ENCODE data around the gene GRID1. TPM values are rescaled to one million over a fixed set of nuclear protein-coding genes. Genes with fewer than 3 reads are reported as not detected.

Gene GRID1
- total RNA-seq, 4 donors from 2014 or later, result 17.2 to 28.1 (median 23.6) TPM

DNA sequence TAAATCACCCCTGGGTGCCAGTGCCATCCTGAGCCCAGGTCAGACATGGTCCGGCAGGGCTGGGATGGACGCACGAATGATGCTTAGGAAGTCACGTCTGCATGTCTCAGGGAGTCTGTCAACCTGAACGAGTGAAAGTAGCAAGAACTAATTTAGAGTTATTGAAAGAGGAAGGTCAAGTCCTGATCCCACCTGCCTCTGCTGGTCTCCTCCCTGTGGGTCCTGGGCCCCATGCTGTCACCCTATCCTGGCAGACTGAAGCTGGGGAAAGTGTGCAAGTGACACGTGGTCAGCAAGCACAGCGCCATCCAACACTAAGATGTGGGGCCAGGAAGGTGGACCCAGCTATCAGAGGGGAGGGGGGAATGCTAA lies 26.1 kb upstream of the GRID1 start:
- WGBS, 2 donors, result 78 to 83% methylated on average over 7 of the region's 7 CpGs

DNA sequence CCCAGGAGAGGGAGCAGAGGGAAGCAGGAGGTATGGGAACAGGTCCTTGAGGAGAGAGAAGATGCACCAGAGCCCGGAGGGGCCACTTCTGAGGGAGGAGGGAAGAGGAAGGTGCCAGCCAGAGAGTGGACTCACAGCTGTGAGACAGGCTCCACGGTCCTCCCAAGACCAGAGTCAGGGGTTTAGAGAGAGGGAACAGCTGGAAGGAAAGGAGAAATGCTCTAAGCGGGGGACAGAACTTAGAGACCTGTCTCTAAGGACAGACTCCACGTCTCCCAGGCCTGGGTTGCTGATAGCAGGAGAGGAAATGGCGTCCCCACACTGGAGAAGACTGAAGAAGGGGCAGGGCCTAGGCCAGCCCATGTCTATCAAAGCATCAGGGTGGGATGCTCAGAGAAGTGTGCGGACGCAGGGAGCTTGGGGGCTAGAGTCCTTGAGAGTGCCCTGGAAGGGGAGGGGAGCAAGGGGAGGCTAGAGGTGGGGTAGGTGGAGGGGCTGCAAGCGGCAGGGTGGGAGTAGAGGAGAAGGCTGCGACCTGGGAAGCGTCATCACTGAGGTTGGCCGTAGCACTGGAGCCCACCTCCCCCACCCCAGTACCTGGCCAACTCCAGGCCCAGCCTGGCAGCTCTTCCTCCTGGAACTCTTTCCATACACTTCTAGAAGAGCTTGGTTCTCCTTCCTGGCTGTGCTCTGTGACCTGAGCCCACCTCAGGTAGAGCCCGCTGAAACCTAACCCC lies 25.6 kb upstream of the GRID1 start:
- no peaks in the 10 kb centered on the region for H3K9me3 ChIP-seq
- no peak overlapping the region for H3K27ac ChIP-seq
- no peaks in the 10 kb centered on the region for H3K27me3 ChIP-seq
- peaks cover 5% of the 10 kb centered on the region in 2 donors for H3K4me1 ChIP-seq
- no peaks in the 10 kb centered on the region for H3K36me3 ChIP-seq
- 74 to 84% methylated on average over 12 of the region's 12 CpGs for WGBS, 2 donors
- intact Hi-C loops (cut with DNase I), result no loop called here
- no peak for DNase-seq
- TF ChIP-seq POLR2A (IDR thresholded peaks at IDR 0.05), result no peak
- TF ChIP-seq, protein P1, sequence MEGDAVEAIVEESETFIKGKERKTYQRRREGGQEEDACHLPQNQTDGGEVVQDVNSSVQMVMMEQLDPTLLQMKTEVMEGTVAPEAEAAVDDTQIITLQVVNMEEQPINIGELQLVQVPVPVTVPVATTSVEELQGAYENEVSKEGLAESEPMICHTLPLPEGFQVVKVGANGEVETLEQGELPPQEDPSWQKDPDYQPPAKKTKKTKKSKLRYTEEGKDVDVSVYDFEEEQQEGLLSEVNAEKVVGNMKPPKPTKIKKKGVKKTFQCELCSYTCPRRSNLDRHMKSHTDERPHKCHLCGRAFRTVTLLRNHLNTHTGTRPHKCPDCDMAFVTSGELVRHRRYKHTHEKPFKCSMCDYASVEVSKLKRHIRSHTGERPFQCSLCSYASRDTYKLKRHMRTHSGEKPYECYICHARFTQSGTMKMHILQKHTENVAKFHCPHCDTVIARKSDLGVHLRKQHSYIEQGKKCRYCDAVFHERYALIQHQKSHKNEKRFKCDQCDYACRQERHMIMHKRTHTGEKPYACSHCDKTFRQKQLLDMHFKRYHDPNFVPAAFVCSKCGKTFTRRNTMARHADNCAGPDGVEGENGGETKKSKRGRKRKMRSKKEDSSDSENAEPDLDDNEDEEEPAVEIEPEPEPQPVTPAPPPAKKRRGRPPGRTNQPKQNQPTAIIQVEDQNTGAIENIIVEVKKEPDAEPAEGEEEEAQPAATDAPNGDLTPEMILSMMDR (IDR thresholded peaks at IDR 0.05), result no peak
- H3K4me3 ChIP-seq (replicated peaks in 1 of 3), result no peak overlapping the region

More for the DNA sequence above, 26.1 kb upstream of the GRID1 start:
- no peak overlapping the region for H3K27ac ChIP-seq
- H3K9me3 ChIP-seq, result no peaks in the 10 kb centered on the region
- DNase-seq, result no peak
- H3K4me1 ChIP-seq, result peaks cover 5% of the 10 kb centered on the region in 2 donors
- no peaks in the 10 kb centered on the region for H3K27me3 ChIP-seq
- intact Hi-C loops (cut with DNase I), result no loop called here
- TF ChIP-seq, protein P1 (IDR thresholded peaks at IDR 0.05), result no peak
- TF ChIP-seq POLR2A (IDR thresholded peaks at IDR 0.05), result no peak
- H3K4me3 ChIP-seq (replicated peaks in 1 of 3), result no peak overlapping the region
- no peaks in the 10 kb centered on the region for H3K36me3 ChIP-seq

DNA sequence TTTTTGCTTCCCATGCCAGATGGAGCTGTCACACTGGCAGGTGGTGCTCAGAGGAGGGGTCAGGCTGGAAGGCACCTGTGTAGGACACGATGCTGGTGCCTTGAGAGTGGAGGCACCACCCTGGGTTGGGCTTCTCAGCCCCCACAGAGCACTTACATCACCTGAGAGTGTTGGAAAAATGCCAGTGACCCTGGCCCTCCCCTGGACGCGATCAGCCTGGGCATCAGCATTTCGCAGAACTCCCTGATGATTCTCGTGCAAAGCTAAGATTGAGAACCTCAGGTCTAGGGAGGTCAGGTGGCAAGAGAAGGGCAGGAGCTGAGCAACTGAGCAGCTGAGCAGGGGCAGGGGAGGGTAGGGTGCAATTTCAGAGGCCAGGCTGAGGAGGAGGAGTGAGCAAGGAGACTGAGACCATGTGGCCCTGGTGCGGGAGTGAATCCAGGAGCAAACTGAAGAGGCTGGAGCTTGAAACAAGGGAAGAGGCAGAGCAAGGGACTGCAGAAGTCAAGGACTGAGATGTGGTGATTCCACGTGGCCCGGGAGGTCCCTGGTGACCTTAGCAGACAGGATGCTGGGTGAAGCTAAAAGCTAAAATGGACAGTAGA lies 24.7 kb upstream of the GRID1 start:
- H3K4me1 ChIP-seq, result peaks cover 5% of the 10 kb centered on the region in 2 donors
- TF ChIP-seq POLR2A (IDR thresholded peaks at IDR 0.05), result no peak
- TF ChIP-seq, protein P1 (IDR thresholded peaks at IDR 0.05), result no peak
- 77 to 87% methylated on average over 7 to 8 of the region's 8 CpGs for WGBS, 2 donors
- H3K9me3 ChIP-seq, result no peaks in the 10 kb centered on the region
- H3K27me3 ChIP-seq, result no peaks in the 10 kb centered on the region
- no peak overlapping the region for H3K27ac ChIP-seq
- DNase-seq, result no peak
- no peaks in the 10 kb centered on the region for H3K36me3 ChIP-seq
- no peak overlapping the region for H3K4me3 ChIP-seq (replicated peaks in 1 of 3)
- intact Hi-C loops (cut with DNase I), result no loop called here

DNA sequence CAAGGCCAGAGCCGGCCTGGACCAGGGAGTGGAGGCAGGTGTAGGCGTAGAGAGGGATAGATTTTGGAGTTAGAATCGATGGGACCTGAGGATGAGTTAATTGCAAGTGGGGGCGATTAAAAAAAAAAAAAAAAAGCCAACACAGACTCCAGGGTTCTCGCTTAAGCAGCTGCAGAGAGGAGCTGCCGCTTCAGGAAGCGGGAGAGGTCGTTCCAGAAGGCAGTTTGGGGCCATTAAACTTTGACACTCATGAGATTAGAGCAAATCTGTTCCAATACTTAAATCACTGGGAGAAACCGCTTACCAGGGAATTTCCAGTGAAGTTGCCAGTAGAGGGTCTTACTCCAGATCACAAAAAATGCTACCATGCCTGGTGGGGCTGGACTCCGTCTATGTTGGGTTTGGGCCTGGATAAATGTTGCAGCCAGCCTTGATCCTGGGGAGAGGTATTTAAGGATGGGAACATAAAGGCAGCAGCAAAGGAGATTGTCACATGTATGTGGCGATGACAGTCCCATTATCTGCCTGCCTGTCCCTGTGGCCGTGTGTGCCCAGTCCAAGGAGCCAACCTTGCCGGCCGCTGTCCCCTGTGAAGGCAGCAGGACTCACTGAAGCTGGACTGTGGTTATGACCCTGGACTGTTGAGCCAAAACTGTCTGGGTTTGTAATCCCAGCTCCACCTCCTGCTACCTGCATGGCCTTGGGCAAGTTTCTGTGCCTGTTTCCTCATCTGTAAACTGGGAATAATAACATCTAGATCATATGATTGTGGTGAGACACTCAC lies 23.9 kb upstream of the GRID1 start:
- TF ChIP-seq, protein P1 (IDR thresholded peaks at IDR 0.05), result no peak
- no peak for TF ChIP-seq POLR2A (IDR thresholded peaks at IDR 0.05)
- Histone ChIP-seq H3K27ac (no peak overlapping the region), H3K27me3 (no peaks in the 10 kb centered on the region), H3K4me3 (replicated peaks in 1 of 3) (no peak overlapping the region), H3K36me3 (no peaks in the 10 kb centered on the region), H3K4me1 (peaks cover 5% of the 10 kb centered on the region in 2 donors), H3K9me3 (no peaks in the 10 kb centered on the region)
- intact Hi-C loops (cut with DNase I), result no loop called here
- WGBS, 2 donors, result 79 to 88% methylated on average over 11 to 14 of the region's 14 CpGs
- DNase-seq, result no peak

Measured in thyroid gland (tissue), 4 donors.